GM10266 (cell line): ENCODE data around the gene PTPRM.

Experiments used
- DNase-seq: peaks from one replicate; pipeline ENCODE4 v3.0.0; 2012; ENCODE audit errors: extremely low spot score
- TF ChIP-seq, protein P1 (sequence below): IDR thresholded peaks from 2 replicates; pipeline ENCODE4 v1.5.1; 2012; ENCODE audit warnings: mild to moderate bottlenecking, low read depth; ENCODE audit not compliant: control insufficient read depth, insufficient read depth; ENCODE audit errors: missing control alignments

Gene PTPRM

DNA sequence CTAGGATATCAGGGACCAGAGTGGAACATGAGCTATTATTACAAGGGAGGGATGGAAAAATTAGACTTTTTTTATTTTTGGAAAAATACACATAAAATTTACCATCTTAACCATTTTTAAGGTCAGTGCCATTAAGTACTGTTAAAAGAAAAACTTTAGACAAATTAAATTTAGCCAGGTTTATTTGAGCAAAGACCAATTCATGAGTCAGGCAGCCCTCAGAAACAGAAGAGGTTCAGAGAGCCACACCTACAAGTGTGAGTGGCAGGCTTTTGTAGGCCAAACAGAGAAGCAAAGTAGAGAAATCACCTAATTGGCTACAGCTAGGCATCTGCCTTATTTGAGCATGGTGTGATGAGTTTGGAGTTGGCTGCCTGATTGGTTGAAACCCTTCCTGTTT lies 740.8 kb downstream of the PTPRM start:
- TF ChIP-seq, protein P1, sequence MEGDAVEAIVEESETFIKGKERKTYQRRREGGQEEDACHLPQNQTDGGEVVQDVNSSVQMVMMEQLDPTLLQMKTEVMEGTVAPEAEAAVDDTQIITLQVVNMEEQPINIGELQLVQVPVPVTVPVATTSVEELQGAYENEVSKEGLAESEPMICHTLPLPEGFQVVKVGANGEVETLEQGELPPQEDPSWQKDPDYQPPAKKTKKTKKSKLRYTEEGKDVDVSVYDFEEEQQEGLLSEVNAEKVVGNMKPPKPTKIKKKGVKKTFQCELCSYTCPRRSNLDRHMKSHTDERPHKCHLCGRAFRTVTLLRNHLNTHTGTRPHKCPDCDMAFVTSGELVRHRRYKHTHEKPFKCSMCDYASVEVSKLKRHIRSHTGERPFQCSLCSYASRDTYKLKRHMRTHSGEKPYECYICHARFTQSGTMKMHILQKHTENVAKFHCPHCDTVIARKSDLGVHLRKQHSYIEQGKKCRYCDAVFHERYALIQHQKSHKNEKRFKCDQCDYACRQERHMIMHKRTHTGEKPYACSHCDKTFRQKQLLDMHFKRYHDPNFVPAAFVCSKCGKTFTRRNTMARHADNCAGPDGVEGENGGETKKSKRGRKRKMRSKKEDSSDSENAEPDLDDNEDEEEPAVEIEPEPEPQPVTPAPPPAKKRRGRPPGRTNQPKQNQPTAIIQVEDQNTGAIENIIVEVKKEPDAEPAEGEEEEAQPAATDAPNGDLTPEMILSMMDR: no peak
- DNase-seq: no peak

DNA sequence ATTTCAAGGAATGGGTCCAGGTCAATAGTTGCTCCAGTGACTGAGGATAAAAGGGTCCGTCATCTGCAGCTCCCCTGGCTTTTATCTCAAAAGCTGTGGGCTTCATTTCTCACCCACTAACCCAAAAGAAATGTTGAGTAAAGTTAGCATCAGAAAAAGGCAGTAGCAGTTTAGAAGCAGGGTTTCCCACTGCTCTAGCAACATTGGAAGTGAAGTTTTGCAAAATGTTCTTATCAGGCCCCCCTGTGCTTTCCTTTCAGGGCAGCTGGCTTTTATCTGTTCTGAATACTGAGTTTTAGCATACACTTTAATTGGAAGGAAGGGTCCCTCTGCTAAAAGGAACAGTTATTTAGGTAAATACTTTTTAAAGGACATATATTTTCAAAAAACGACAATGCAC lies 745.9 kb downstream of the PTPRM start:
- TF ChIP-seq, protein P1: no peak
- DNase-seq: no peak

DNA sequence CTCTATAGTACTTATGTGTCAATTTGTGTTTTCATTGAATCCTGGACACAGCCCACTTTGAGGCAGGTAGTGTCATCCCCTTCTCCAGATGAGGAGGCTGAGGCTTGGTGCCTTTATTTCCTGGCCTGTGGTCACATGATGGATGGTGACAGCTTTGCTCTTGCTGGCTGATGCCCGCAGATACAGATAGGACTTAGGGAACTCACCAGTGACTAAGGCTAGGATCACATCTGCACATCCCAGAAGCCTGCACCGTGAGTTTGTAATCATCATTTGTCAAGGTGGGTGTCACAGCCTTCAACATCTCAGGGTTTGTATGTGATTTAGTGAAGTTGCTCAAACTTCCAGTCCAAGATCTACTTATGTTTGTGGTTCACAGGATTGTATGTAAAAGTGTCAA lies 747.0 kb downstream of the PTPRM start:
- TF ChIP-seq, protein P1: no peak
- DNase-seq: no peak

DNA sequence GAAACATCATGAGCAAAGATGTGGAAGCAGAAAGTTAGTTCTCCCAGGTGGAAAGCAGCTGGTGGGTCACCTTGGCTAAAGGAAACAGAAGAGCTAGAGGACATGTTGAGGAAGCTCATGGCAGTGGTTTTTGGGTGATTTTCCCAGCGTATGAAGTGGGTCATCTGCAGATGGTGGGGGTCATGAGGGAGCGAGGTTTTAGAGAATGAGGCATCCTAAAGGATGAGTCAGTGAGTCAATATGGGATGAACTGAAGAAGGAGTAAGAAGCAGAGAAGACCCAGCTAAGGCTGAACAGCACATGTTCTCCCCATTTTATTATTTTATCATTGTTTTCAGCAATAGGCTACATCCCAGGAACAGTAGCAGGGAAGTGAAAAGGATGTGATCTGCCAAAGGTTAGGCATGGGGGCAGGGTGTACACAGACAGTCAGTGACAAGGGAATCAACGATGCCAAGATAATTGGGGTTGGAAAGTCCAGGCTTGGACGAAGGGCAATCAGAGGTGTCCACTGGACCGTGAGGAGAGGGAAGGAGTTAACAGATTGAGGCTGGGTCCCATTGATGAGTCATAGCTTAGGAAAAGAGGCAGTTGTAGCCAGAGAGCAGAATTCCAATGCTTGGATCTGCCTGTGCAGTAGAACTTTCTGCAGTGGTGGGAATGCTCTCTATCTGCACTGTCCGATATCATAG lies 752.8 kb downstream of the PTPRM start:
- DNase-seq: no peak
- TF ChIP-seq, protein P1: no peak

DNA sequence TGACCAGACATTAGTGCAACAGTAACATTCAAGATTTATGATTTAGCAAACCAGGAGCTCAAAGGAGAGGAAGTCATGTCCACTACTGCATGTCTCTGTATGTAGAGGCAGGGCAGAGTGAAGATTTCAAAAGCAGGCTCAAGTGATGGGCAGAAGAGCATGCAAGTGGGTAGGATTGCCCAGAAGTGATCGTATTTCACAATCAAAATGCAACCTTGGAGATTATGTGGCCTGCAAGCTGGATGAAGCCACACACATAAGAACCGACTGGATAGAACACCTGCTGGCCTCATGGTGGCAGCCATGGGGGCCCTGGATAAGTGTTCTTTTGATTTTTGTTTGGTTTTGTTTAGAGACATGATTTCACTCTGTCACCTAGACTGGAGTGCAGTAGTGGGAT lies 755.4 kb downstream of the PTPRM start:
- no peak for DNase-seq
- TF ChIP-seq, protein P1: no peak

DNA sequence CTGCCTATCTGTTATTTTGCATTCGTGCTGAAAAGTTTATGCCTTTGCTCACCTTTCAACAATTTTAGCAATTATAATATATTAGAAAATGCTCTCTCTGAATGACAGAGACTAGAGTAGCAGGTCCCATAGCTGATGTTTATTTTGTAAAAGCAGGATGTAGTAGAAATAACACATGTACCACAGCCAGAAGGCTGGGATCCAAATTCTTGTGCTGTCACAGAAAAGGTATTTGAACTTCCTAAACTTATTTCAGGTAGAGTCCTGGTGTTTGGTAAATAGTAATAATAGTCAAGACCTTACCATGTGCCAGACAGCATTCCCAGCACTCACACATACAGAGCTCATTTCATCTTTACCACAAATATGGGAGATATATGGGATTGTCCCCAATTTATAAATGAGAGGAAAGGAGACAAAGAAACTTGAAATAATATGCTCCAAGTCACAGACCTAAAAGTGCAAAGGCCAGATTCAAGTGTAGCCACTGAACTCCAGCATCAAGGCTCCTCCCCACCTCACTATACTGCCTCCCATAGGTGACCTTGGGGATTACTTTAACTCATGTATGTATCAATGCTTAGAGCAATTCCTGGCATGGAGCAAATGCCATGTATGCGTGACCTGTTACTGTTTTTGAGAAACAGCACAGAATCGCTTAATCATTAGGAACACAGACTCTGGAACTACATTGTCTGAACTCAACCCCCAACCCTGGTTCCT lies 757.4 kb downstream of the PTPRM start:
- DNase-seq: no peak
- TF ChIP-seq, protein P1: peak; percentile 8

DNA sequence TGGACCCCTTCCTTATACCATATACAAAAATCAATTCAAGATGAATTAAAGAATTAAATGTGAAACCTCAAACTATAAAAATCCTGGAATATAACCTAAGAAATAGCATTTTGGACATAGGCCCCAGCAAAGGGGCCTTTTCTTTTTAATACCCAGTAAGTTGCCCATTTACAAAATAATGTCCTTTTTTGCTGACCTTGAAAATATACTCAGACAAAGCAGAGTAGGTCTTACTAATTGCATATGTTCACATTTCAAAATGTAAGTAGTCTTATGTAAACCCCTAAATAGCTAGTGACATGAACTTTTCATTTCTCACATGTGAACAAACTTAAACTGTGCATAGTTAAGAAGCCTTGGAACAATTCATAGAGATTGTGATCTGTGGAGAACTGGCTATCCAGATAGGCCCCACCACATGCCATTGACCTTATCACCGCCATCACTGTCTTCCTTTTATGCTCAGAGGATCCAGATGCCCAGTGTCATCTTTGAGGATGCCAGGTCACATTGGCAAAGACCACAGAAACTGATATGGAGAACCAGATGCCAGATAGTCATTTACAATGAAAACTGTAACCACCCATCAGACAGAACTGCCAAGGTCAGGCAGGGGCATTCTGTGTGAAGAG lies 759.8 kb downstream of the PTPRM start:
- DNase-seq: no peak
- TF ChIP-seq, protein P1: no peak
